GM19452 (cell line): Measurements from ENCODE around the gene CDKL1.

Source experiments
- ATAC-seq: cut with Tn5 transposase; IDR thresholded peaks from one replicate; pipeline ENCODE4 v1.9.1; 2021; ENCODE audit not compliant: unreplicated experiment

The CDKL1 gene

DNA sequence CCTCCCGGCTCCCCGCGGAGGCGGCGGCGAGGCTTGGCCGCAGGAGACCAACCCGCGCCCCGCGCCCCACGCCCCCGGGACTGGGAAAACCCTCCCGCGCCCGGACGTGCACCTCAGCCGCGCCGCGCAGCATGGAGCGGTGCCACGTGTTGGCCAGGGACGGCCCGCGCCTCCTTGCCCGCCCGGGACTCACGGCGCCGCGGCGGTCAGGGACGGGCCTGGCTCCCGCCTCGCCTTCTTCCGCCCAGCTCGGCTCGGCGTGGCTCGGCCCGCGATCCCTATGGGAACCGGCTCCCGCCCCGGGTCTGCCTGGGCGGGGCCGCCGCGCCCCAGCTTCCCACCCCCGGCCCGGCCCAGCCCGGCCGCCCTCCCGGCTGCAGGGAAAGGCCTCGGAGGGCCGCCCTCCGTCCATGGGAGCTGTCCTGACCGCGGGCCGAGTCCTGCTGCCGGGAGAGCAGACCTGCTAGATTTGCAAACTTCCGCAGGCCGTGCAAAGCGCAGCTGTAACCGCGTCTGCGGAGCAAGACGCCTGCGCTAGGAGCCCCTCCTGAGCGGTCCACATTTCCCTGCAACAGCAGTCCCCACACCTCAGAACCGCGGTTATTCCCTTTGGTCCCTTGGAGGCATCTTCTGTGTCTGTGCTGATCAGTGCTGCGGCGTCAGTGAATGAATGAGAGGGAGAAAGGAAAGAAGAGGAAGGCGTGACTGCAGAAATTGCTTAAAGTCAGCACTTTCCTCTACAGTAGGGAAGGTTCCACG is at the start of gene CDKL1:
Gene CDKL1 (minus strand): TSS at position 251 of the 759 bp plus-strand sequence. CDS start 1,013 bp downstream, outside the sequence.
- ATAC-seq = peak; percentile 74

DNA sequence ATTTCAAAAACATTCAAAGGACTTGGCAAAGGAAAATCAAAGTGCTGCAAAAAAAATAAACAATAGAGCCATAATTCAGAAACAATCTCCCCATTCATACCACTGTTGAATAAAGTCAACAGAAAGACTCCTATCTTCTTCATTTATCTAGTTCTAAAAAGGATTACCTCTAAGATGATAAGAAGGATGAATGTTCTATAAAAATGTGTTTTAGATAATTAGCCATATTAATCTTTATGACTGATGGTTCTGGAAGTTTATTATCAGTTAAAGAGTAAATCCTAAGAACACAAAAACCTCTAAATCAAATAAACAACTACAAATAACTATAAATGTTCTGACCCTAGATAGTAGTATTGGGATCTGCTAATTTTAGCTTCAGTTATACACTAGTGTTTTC is 37.8 kb upstream of the CDKL1 start:
- no peak for ATAC-seq

GRCh38 chr14:50432131-50432530 is 35.5 kb upstream of the CDKL1 start:
- no peak for ATAC-seq

GRCh38 chr14:50425816-50426215 is 29.1 kb upstream of the CDKL1 start:
- no peak for ATAC-seq

- no peak for ATAC-seq
Observed at GRCh38 chr14:50425105-50425504, 28.4 kb upstream of the CDKL1 start.

- no peak for ATAC-seq
Observed at GRCh38 chr14:50423529-50423928, 26.8 kb upstream of the CDKL1 start.

- no peak for ATAC-seq
Observed at GRCh38 chr14:50421499-50421898, 24.8 kb upstream of the CDKL1 start.

- no peak for ATAC-seq
Observed at GRCh38 chr14:50417853-50418252, 21.2 kb upstream of the CDKL1 start.

DNA sequence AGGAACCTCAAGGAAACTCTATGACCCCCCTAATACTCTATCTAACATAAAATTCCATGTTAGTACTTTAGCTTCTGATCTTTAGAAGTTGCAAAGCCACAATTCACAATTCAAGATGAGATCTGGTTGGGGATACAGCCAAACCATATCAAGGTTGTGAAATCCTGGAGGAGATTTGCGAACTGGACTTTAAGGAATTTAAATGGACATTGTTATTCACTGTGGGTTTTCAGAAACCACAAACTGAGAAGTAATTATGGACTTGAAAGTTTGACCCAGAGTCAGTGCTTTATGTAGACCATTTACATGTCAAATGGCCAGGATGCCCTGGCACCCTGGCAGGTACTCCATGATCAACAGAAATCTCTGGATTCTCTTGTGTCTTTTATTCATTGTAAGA is 14.2 kb upstream of the CDKL1 start:
- no peak for ATAC-seq

- ATAC-seq = no peak
Observed at GRCh38 chr14:50410071-50410470, 13.4 kb upstream of the CDKL1 start.

DNA sequence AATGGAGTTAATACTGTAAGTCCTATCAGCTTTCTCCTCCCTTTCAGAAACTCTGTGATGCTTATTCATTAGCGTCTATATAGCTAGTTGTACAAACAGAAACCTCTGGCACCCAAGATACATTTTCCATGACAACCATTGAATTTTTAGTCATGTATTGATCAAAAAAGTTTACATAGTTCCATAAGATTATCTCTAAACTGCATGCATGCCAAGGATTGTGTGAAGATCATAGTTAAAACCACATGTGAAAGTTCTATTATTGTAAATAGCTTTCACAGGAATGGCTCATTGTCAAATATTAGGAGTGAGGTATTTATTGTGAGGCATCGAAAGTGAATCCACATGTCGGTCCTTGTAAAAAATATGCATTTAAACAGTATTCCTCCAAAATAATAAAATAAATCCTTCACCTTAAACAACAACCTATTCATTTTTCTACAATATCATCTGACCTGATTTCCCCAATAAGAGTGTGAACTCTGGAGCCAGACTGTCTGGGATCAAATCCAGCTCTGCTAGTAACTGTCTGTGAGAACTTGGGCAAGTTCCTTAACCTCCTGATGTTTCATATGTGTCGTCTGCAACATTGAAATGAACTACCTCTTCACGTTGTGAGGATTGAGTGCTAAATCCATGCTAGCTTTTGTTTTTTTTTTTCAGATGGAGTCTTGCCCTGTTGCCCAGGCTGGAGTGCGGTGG is 10.6 kb upstream of the CDKL1 start:
- ATAC-seq = no peak

DNA sequence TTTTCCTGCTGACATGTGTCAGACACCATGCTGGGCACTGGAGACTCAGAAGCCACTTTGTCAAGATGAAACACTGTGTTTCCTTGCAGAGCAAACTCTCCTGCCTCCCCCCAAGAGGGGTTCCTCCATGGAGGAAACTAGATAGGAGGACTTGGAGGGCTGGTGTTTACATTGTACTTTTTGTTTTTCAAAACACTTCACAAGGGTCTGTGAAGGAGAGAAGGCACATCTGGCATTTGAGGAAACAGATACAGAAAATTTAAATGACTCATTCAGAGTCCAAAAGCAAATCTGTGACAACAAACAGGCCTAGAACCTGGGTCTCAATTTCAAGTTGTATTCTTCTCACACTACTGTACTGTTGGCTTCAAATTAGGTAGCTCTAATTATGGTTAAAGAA is 6.7 kb upstream of the CDKL1 start:
- ATAC-seq = no peak

DNA sequence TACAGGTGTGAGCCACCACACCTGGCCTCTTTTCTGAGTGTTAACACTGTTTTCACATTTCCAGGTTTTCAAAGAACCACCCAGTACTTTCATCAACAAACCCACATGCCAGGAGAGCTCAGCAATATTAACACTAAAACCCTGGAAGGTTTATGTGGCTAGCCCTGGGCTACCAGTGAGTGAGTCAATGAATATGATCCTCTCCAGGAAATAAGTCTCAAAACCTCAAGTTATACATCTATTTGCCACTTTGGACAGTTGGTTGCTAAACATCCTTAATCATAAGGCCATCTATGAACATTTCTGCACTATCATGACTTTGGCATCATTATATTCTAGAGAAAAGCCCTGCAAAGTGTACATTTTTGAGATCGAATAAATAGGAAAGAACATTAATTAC is 6.3 kb upstream of the CDKL1 start:
- ATAC-seq = no peak

GRCh38 chr14:50400461-50400860 is 3.8 kb upstream of the CDKL1 start:
- ATAC-seq = no peak

GRCh38 chr14:50399251-50400032 is 2.8 kb upstream of the CDKL1 start:
- no peak for ATAC-seq

DNA sequence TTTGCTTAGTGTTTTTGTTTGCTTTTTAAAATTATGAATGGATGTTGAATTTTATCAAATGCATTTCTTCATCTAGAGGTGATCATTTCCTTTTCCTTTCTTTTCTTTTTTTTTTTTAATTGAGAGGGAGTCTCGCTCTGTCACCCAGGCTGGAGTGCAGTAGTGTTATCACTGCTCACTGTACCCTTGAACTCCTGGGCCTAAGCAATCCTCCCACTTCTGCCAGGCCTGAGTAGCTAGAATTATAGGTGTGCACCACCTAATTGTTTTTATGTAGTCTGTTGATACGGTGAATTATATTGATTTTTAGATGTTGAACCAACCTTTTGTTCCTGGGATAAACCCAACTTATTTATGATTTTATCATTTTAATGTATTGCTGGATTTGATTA is 1.5 kb upstream of the CDKL1 start:
- ATAC-seq = no peak

GRCh38 chr14:50397390-50398188 is 908 bp upstream of the CDKL1 start:
- ATAC-seq = no peak

DNA sequence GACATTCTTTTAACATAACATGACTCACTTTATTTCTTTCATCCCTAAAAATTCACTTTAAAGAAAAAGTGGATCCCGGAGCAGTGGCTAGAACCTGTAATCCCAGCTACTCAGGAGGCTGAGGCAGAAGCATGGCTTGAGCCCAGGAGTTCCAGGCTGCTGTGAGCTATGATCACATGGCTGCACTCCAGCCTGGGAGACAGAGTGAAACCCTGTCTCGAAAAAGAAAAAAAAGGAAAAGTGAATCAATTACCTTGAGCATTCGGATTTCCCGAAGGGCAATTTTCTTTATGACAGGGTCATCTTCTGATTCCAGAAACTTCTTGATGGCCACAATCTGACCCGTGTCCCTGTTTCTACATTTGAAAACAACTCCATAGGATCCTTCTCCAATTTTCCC is 1.2 kb downstream of the CDKL1 start:
- no peak for ATAC-seq

DNA sequence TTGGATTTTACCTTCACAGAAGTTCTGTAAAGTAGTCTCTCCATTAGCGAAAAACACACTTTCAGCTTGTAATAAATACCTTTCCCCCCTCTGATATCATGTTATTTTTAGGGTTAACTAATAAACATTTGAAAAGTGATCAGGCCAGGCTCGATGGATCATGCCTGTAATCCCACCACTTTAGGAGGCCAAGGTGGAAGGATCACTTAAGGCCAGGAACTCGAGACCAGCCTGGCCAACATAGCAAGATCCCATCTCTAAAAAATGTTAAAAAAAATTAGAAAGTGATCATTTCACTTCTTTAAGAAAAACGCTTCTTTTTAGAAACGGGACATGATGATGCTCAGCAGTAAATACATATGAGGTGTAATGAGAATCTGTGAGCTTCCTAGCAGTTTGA is 2.0 kb downstream of the CDKL1 start:
- ATAC-seq = no peak

DNA sequence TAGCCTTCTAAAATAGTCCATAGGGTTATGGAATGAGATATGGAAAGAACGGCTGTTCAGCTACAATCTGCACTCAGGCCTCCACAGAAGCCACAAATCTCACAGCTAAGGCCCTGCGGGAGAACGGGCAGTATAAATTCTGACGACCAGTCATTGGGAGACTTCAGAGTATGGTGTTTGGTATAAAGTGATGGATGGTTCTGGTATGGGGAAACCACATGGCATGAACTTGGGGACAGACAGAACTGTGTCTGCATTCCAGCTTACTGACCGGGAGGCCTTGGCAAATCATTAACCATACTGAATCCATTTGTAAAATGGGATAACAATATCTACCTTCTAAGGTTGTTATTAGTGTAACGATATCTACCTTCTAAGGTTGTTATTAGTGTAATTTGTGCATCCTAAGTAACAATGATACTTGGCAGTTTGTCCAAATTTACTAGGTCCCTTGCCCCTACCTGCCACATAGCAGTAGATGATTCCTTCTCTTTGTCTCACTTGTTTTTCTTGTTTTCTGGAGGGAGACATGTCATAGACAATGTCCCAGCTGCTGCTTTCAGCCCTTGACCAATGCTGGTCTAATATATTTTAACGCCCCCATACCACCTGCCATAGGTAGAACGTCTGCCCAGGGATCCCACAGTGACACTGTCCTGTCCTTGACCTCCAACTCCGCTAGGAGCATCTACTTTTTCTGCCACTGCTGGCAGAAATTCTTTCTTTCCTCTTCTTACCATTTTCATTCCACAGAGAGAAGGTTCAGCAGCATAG is 6.8 kb downstream of the CDKL1 start:
- ATAC-seq = no peak
